ENCODE results near the gene RGS5.

Gene RGS5

GRCh38 chr1:163093579-163093978, 109.1 kb downstream of the RGS5 start:
- no peak overlapping the region for H3K4me3 ChIP-seq (ENCODE audit: low read length)
- TF ChIP-seq, protein P1, sequence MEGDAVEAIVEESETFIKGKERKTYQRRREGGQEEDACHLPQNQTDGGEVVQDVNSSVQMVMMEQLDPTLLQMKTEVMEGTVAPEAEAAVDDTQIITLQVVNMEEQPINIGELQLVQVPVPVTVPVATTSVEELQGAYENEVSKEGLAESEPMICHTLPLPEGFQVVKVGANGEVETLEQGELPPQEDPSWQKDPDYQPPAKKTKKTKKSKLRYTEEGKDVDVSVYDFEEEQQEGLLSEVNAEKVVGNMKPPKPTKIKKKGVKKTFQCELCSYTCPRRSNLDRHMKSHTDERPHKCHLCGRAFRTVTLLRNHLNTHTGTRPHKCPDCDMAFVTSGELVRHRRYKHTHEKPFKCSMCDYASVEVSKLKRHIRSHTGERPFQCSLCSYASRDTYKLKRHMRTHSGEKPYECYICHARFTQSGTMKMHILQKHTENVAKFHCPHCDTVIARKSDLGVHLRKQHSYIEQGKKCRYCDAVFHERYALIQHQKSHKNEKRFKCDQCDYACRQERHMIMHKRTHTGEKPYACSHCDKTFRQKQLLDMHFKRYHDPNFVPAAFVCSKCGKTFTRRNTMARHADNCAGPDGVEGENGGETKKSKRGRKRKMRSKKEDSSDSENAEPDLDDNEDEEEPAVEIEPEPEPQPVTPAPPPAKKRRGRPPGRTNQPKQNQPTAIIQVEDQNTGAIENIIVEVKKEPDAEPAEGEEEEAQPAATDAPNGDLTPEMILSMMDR (IDR thresholded peaks at IDR 0.05; ENCODE audit: insufficient read depth, low read depth, low read length, missing control alignments), result no peak
- DNase-seq (ENCODE audit: low read depth), result no peak

- TF ChIP-seq, protein P1 (IDR thresholded peaks at IDR 0.05; ENCODE audit: insufficient read depth, low read depth, low read length, missing control alignments), result no peak
- no peak for DNase-seq (ENCODE audit: low read depth)
- no peak overlapping the region for H3K4me3 ChIP-seq (ENCODE audit: low read length)
Observed at GRCh38 chr1:163093169-163093568, 109.5 kb downstream of the RGS5 start.
